ENCODE results near the gene CARD10.
A peak's percentile ranks its signal among the peaks of the same experiment; 100 is the strongest.

CARD10 gene

GRCh38 chr22:37501610-37502341, 17.4 kb downstream of the CARD10 start:
- DNase-seq: no peak

GRCh38 chr22:37500745-37501609, 18.2 kb downstream of the CARD10 start:
- DNase-seq: no peak

GRCh38 chr22:37499789-37500540, 19.2 kb downstream of the CARD10 start:
- no peak for DNase-seq

- DNase-seq: no peak
Measured at GRCh38 chr22:37499027-37499707, 20.0 kb downstream of the CARD10 start.

- peak; percentile 84 for DNase-seq
Measured at GRCh38 chr22:37498289-37498909, 20.8 kb downstream of the CARD10 start.

GRCh38 chr22:37497062-37497599, 22.1 kb downstream of the CARD10 start:
- DNase-seq: no peak

GRCh38 chr22:37496651-37497050, 22.6 kb downstream of the CARD10 start:
- no peak for DNase-seq

- no peak for DNase-seq
Measured at GRCh38 chr22:37493979-37494378, 25.2 kb downstream of the CARD10 start.

GRCh38 chr22:37492428-37493344, 26.5 kb downstream of the CARD10 start:
- peak; percentile 73 for DNase-seq

- DNase-seq: no peak
Measured at GRCh38 chr22:37491559-37492427, 27.4 kb downstream of the CARD10 start.

- DNase-seq: no peak
Measured at GRCh38 chr22:37491106-37491505, 28.1 kb downstream of the CARD10 start.

- DNase-seq: no peak
Measured at GRCh38 chr22:37489983-37490382, 29.2 kb downstream of the CARD10 start.

GRCh38 chr22:37488337-37489135, 30.7 kb downstream of the CARD10 start:
- DNase-seq: no peak

GRCh38 chr22:37487571-37487970, 31.6 kb downstream of the CARD10 start:
- no peak for DNase-seq

GRCh38 chr22:37487129-37487528, 32.1 kb downstream of the CARD10 start:
- DNase-seq: no peak

- DNase-seq: peak; percentile 88
Measured at GRCh38 chr22:37486224-37486845, 32.9 kb downstream of the CARD10 start, which contains the start of gene MFNG. Gene MFNG, minus strand, starts transcription at chr22:37486384. Its CDS starts 207 bp downstream, at chr22:37486177.

- peak; percentile 67 for DNase-seq
Measured at GRCh38 chr22:37485395-37486223, 33.6 kb downstream of the CARD10 start.
